HepG2 (cell line): ENCODE data around the gene TGIF1. TPM values are rescaled to one million over a fixed set of nuclear protein-coding genes. Genes with fewer than 3 reads are reported as not detected.
A peak's percentile ranks its signal among the peaks of the same experiment; 100 is the strongest.

Source experiments
- ATF1 ChIP-seq: IDR thresholded peaks from 2 replicates; pipeline ENCODE4 v1.6.1; 2016; ENCODE audit warnings: mild to moderate bottlenecking, control low read depth
- ETV5 ChIP-seq: IDR thresholded peaks from 2 replicates; pipeline ENCODE4 v1.6.1; 2018; ENCODE audit warnings: missing biosample characterization, missing genetic modification reagents, inconsistent platforms, borderline replicate concordance
- NR3C1 ChIP-seq: sonication (generic); formaldehyde crosslinking; IDR thresholded peaks from 2 replicates; pipeline ENCODE4 v1.4.0; 2020; ENCODE audit warnings: missing genetic modification reagents
- REL ChIP-seq: sonication (generic); formaldehyde crosslinking; conservative IDR thresholded peaks from 2 replicates; pipeline ENCODE4 v1.8.0; 2022; ENCODE audit warnings: mild to moderate bottlenecking, missing genetic modification reagents, moderate library complexity
- TARDBP ChIP-seq: sonication (generic); formaldehyde crosslinking; IDR thresholded peaks from 2 replicates; pipeline ENCODE4 v1.8.0; 2022; ENCODE audit warnings: mild to moderate bottlenecking, missing genetic modification reagents
- THAP11 ChIP-seq: IDR thresholded peaks from 2 replicates; pipeline ENCODE4 v1.6.1; 2016; ENCODE audit warnings: missing biosample characterization, missing genetic modification reagents
- ZMYM4 ChIP-seq: sonication (generic); formaldehyde crosslinking; IDR thresholded peaks from 2 replicates; pipeline ENCODE4 v1.8.1; 2023; ENCODE audit warnings: mild to moderate bottlenecking, missing genetic modification reagents
- polyA plus RNA-seq, 8 experiments: library from polyadenylated mRNA; depleted of rRNA in 3 of 8; stranded (reverse) in 7 of 8; unstranded in 1 of 8; fragments of >200 nt; fragmentation: Illumina TruSeq in 4 of 8; extraction: Trizol in 4 of 8; gene quantifications; 2 replicates each; pipeline versions ENCODE4 v1.2.1 to v1.2.3, GENCODE V29; 2011 to 2016; ENCODE audit warnings: low read depth in 4 of 8, missing spikeins in 1 of 8, mixed read lengths in 1 of 8; ENCODE audit not compliant: insufficient read depth in 1 of 8
- total RNA-seq, 5 experiments: library from RNA; depleted of rRNA; stranded (reverse); fragments of >200 nt; fragmentation: Illumina TruSeq; extraction: Trizol; gene quantifications; 2 replicates each; pipeline ENCODE4 v1.2.3, GENCODE V29; 2016; ENCODE audit warnings: low read depth in 1 of 5
- TF ChIP-seq, protein P1 (sequence below): sonication (generic); formaldehyde crosslinking; IDR thresholded peaks from 2 replicates; pipeline ENCODE4 v1.9.0; 2021; ENCODE audit warnings: missing genetic modification reagents, borderline replicate concordance
- TF ChIP-seq, protein P2 (sequence below): sonication (generic); formaldehyde crosslinking; IDR thresholded peaks from 2 replicates; pipeline ENCODE4 v1.9.0; 2021; ENCODE audit warnings: mild to moderate bottlenecking, missing genetic modification reagents
- TF ChIP-seq, protein P3 (sequence below): sonication (generic); formaldehyde crosslinking; IDR thresholded peaks from 2 replicates; pipeline ENCODE4 v1.4.0; 2020; ENCODE audit warnings: low read depth, missing genetic modification reagents
- TF ChIP-seq, protein P4 (sequence below): sonication (generic); formaldehyde crosslinking; IDR thresholded peaks from 2 replicates; pipeline ENCODE4 v1.9.0; 2021; ENCODE audit warnings: missing genetic modification reagents, mild to moderate bottlenecking, borderline replicate concordance

Gene TGIF1
- total and polyA plus RNA-seq, 2 of the 13 experiments (the other 11 are each of a cell fraction or from before 2014, with no cell fraction given) = 50.0 to 76.1 TPM

DNA sequence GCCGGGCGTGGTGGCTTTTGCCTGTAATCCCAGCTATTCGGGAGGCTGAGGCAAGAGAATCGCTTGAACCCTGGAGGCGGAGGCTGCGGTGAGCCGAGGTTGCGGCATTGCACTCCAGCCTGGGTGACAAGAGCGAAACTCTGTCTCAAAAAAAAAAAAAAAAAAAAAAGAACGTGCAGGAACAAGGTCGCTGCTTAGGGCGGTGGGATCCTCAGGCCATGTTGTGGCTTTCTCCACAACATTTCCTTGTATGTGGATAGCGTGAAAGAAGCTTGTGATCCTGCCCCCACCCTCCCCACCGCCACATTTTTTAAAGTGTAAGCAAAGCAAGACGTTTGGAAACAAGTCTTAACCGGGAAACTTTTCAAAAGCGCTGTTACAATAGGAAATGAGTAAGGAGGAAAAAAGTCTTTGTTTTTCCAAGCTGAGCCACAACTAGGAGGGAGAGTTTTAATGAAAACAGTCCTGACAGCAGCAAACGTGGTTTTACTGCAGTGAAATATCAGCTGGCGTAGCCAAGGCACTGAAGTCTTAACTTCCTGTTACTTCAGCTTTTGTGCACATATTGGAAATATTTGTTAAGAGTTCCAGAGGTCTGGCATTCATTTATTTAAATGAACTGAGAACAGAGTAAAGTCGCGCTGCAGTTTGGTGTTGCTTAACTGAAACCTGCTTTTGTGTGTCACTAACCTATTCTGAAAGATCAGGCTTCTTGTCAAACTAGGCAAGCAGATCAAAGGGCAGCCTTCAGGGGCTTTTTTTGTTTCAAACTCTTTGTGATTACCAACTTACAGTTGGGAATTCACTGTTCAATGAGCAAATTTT lies 3.8 kb downstream of the TGIF1 start (continued):
- TF ChIP-seq ATF1 (CRISPR knock-in tag) (peak; percentile 55; the same call in 1 of the 2 replicates), ETV5 (peak; percentile 76; the same call in 1 of the 2 replicates), THAP11 (peak; percentile 34; the same call in 1 of the 2 replicates), TARDBP (CRISPR knock-in tag) (0 out of 2 replicates have a peak, but pooled peaks have one; percentile 30), NR3C1 (CRISPR knock-in tag) (no peak), REL (CRISPR knock-in tag) (no peak), ZMYM4 (CRISPR knock-in tag) (no peak)
- TF ChIP-seq, protein P1, sequence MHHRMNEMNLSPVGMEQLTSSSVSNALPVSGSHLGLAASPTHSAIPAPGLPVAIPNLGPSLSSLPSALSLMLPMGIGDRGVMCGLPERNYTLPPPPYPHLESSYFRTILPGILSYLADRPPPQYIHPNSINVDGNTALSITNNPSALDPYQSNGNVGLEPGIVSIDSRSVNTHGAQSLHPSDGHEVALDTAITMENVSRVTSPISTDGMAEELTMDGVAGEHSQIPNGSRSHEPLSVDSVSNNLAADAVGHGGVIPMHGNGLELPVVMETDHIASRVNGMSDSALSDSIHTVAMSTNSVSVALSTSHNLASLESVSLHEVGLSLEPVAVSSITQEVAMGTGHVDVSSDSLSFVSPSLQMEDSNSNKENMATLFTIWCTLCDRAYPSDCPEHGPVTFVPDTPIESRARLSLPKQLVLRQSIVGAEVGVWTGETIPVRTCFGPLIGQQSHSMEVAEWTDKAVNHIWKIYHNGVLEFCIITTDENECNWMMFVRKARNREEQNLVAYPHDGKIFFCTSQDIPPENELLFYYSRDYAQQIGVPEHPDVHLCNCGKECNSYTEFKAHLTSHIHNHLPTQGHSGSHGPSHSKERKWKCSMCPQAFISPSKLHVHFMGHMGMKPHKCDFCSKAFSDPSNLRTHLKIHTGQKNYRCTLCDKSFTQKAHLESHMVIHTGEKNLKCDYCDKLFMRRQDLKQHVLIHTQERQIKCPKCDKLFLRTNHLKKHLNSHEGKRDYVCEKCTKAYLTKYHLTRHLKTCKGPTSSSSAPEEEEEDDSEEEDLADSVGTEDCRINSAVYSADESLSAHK (CRISPR knock-in tag) = no peak
- TF ChIP-seq, protein P2, sequence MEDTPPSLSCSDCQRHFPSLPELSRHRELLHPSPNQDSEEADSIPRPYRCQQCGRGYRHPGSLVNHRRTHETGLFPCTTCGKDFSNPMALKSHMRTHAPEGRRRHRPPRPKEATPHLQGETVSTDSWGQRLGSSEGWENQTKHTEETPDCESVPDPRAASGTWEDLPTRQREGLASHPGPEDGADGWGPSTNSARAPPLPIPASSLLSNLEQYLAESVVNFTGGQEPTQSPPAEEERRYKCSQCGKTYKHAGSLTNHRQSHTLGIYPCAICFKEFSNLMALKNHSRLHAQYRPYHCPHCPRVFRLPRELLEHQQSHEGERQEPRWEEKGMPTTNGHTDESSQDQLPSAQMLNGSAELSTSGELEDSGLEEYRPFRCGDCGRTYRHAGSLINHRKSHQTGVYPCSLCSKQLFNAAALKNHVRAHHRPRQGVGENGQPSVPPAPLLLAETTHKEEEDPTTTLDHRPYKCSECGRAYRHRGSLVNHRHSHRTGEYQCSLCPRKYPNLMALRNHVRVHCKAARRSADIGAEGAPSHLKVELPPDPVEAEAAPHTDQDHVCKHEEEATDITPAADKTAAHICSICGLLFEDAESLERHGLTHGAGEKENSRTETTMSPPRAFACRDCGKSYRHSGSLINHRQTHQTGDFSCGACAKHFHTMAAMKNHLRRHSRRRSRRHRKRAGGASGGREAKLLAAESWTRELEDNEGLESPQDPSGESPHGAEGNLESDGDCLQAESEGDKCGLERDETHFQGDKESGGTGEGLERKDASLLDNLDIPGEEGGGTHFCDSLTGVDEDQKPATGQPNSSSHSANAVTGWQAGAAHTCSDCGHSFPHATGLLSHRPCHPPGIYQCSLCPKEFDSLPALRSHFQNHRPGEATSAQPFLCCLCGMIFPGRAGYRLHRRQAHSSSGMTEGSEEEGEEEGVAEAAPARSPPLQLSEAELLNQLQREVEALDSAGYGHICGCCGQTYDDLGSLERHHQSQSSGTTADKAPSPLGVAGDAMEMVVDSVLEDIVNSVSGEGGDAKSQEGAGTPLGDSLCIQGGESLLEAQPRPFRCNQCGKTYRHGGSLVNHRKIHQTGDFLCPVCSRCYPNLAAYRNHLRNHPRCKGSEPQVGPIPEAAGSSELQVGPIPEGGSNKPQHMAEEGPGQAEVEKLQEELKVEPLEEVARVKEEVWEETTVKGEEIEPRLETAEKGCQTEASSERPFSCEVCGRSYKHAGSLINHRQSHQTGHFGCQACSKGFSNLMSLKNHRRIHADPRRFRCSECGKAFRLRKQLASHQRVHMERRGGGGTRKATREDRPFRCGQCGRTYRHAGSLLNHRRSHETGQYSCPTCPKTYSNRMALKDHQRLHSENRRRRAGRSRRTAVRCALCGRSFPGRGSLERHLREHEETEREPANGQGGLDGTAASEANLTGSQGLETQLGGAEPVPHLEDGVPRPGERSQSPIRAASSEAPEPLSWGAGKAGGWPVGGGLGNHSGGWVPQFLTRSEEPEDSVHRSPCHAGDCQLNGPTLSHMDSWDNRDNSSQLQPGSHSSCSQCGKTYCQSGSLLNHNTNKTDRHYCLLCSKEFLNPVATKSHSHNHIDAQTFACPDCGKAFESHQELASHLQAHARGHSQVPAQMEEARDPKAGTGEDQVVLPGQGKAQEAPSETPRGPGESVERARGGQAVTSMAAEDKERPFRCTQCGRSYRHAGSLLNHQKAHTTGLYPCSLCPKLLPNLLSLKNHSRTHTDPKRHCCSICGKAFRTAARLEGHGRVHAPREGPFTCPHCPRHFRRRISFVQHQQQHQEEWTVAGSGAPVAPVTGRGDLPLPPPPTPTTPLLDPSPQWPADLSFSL = 0 out of 2 replicates have a peak, but pooled peaks have one; percentile 14
- TF ChIP-seq, protein P3, sequence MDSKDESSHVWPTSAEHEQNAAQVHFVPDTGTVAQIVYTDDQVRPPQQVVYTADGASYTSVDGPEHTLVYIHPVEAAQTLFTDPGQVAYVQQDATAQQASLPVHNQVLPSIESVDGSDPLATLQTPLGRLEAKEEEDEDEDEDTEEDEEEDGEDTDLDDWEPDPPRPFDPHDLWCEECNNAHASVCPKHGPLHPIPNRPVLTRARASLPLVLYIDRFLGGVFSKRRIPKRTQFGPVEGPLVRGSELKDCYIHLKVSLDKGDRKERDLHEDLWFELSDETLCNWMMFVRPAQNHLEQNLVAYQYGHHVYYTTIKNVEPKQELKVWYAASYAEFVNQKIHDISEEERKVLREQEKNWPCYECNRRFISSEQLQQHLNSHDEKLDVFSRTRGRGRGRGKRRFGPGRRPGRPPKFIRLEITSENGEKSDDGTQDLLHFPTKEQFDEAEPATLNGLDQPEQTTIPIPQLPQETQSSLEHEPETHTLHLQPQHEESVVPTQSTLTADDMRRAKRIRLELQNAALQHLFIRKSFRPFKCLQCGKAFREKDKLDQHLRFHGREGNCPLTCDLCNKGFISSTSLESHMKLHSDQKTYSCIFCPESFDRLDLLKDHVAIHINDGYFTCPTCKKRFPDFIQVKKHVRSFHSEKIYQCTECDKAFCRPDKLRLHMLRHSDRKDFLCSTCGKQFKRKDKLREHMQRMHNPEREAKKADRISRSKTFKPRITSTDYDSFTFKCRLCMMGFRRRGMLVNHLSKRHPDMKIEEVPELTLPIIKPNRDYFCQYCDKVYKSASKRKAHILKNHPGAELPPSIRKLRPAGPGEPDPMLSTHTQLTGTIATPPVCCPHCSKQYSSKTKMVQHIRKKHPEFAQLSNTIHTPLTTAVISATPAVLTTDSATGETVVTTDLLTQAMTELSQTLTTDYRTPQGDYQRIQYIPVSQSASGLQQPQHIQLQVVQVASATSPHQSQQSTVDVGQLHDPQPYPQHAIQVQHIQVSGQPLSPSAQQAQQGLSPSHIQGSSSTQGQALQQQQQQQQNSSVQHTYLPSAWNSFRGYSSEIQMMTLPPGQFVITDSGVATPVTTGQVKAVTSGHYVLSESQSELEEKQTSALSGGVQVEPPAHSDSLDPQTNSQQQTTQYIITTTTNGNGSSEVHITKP (CRISPR knock-in tag) = no peak
- TF ChIP-seq, protein P4, sequence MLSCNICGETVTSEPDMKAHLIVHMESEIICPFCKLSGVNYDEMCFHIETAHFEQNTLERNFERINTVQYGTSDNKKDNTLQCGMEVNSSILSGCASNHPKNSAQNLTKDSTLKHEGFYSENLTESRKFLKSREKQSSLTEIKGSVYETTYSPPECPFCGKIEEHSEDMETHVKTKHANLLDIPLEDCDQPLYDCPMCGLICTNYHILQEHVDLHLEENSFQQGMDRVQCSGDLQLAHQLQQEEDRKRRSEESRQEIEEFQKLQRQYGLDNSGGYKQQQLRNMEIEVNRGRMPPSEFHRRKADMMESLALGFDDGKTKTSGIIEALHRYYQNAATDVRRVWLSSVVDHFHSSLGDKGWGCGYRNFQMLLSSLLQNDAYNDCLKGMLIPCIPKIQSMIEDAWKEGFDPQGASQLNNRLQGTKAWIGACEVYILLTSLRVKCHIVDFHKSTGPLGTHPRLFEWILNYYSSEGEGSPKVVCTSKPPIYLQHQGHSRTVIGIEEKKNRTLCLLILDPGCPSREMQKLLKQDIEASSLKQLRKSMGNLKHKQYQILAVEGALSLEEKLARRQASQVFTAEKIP = no peak
